GM12878 (cell line): ENCODE measurements around the gene ZNF83. TPM values are rescaled to one million over a fixed set of nuclear protein-coding genes. Genes with fewer than 3 reads are reported as not detected.

ENCODE experiments used
- BACH1 ChIP-seq: fragments of 450-650 bp; IDR thresholded peaks from 2 replicates; pipeline ENCODE4 v1.6.1; 2017; ENCODE audit warnings: mild to moderate bottlenecking, borderline replicate concordance
- BRCA1 ChIP-seq: IDR thresholded peaks from 2 replicates; pipeline ENCODE4 v1.6.1; 2011; ENCODE audit warnings: low read depth, low read length, improper control_type of control experiment
- CBX3 ChIP-seq: fragments of 200-600 bp; sonication (generic); IDR thresholded peaks from 2 replicates; pipeline ENCODE4 v1.6.1; 2016; ENCODE audit warnings: low read depth, borderline replicate concordance
- CREB1 ChIP-seq: IDR thresholded peaks from 2 replicates; pipeline ENCODE4 v1.6.1; 2012; ENCODE audit warnings: low read depth, mild to moderate bottlenecking, inconsistent platforms
- EGR1 ChIP-seq, 2 experiments: IDR thresholded peaks; 1 replicate in 1 of 2; 2 replicates in 1 of 2; pipeline ENCODE4 v1.6.1; 2011 to 2012; ENCODE audit warnings: low read depth in 2 of 2, low read length in 2 of 2, borderline replicate concordance in 1 of 2, mild to moderate bottlenecking in 1 of 2, moderate library complexity in 1 of 2
- ESRRA ChIP-seq: IDR thresholded peaks from 2 replicates; pipeline ENCODE4 v1.6.1; 2012; ENCODE audit warnings: mild to moderate bottlenecking, low read length, improper control_type of control experiment
- IRF4 ChIP-seq: IDR thresholded peaks from 2 replicates; pipeline ENCODE4 v1.6.1; 2011; ENCODE audit warnings: low read depth, low read length
- KDM1A ChIP-seq: fragments of 200-600 bp; sonication (generic); IDR thresholded peaks from 2 replicates; pipeline ENCODE4 v1.6.1; 2016; ENCODE audit warnings: borderline replicate concordance
- KLF5 ChIP-seq: fragments of 450-650 bp; IDR thresholded peaks from 2 replicates; pipeline ENCODE4 v1.6.1; 2014; ENCODE audit warnings: mild to moderate bottlenecking; ENCODE audit not compliant: partially characterized antibody
- MTA2 ChIP-seq: fragments of 450-650 bp; IDR thresholded peaks from 2 replicates; pipeline ENCODE4 v1.6.1; 2016; ENCODE audit warnings: low read depth, mild to moderate bottlenecking, moderate library complexity
- MYC ChIP-seq: IDR thresholded peaks from 2 replicates; pipeline ENCODE4 v1.6.1; 2011; ENCODE audit warnings: mild to moderate bottlenecking, low read length, moderate library complexity, inconsistent platforms; ENCODE audit not compliant: insufficient read depth, insufficient replicate concordance, insufficient read length, severe bottlenecking
- NBN ChIP-seq: fragments of 450-650 bp; IDR thresholded peaks from 2 replicates; pipeline ENCODE4 v1.6.1; 2016
- NR2C2 ChIP-seq: IDR thresholded peaks from 2 replicates; pipeline ENCODE4 v1.6.1; 2011; ENCODE audit warnings: borderline replicate concordance, low read depth; ENCODE audit not compliant: control insufficient read depth, insufficient read length
- NRF1 ChIP-seq: conservative IDR thresholded peaks from 2 replicates; pipeline ENCODE4 v1.6.1; 2011; ENCODE audit warnings: mild to moderate bottlenecking, low read depth, low read length, improper control_type of control experiment
- RELB ChIP-seq: fragments of 450-650 bp; IDR thresholded peaks from 2 replicates; pipeline ENCODE4 v1.6.1; 2017; ENCODE audit warnings: low read depth, mild to moderate bottlenecking, moderate library complexity
- SP1 ChIP-seq: IDR thresholded peaks from one replicate; pipeline ENCODE4 v1.6.1; 2011; ENCODE audit warnings: low read depth, low read length
- SUZ12 ChIP-seq: fragments of 200-600 bp; sonication (generic); IDR thresholded peaks from one replicate; pipeline ENCODE4 v1.6.1; 2018; ENCODE audit warnings: antibody characterized with exemption, mild to moderate bottlenecking; ENCODE audit not compliant: unreplicated experiment
- TAF1 ChIP-seq: IDR thresholded peaks from 2 replicates; pipeline ENCODE4 v1.6.1; 2011; ENCODE audit warnings: mild to moderate bottlenecking, low read depth, low read length, borderline replicate concordance
- YBX1 ChIP-seq: fragments of 450-650 bp; IDR thresholded peaks from 2 replicates; pipeline ENCODE4 v1.6.1; 2016; ENCODE audit warnings: antibody characterized with exemption
- ZBED1 ChIP-seq: IDR thresholded peaks from 2 replicates; pipeline ENCODE4 v1.6.1; 2016; ENCODE audit warnings: borderline replicate concordance
- ZSCAN29 ChIP-seq: fragments of 450-650 bp; IDR thresholded peaks from 2 replicates; pipeline ENCODE4 v1.6.1; 2017; ENCODE audit warnings: mild to moderate bottlenecking, moderate library complexity
- polyA plus RNA-seq, 11 experiments: library from polyadenylated mRNA; depleted of rRNA in 4 of 11; unstranded in 6 of 11; stranded (reverse) in 5 of 11; fragments of >200 nt; fragmentation: Nextera tagmentation in 4 of 11; fragmentation: Illumina TruSeq in 1 of 11; extraction: Ambion mirVana in 4 of 11; extraction: Trizol in 1 of 11; gene quantifications; 1 replicate in 1 of 11; 2 replicates in 10 of 11; pipeline versions ENCODE4 v1.2.1 to v1.2.3, GENCODE V29; 2011 to 2016; ENCODE audit warnings: inconsistent platforms in 2 of 11, missing spikeins in 2 of 11, low read depth in 1 of 11
- total RNA-seq, 4 experiments: library from RNA; depleted of rRNA in 3 of 4; stranded (reverse); fragments of >200 nt in 3 of 4; fragmentation: Illumina TruSeq in 1 of 4; extraction: Trizol in 1 of 4; gene quantifications; 2 replicates each; pipeline versions ENCODE4 v1.2.1 to v1.2.3, GENCODE V29; 2013 to 2021
- TF ChIP-seq, protein P1 (sequence below): fragments of 450-650 bp; IDR thresholded peaks from 2 replicates; pipeline ENCODE4 v1.6.1; 2016; ENCODE audit warnings: mild to moderate bottlenecking
- TF ChIP-seq, protein P2 (sequence below): fragments of 450-650 bp; IDR thresholded peaks from 2 replicates; pipeline ENCODE4 v1.6.1; 2016; ENCODE audit warnings: mild to moderate bottlenecking
- TF ChIP-seq, protein P3 (sequence below): fragments of 450-650 bp; formaldehyde crosslinking; IDR thresholded peaks from 2 replicates; pipeline ENCODE4 v1.4.0; 2022; ENCODE audit warnings: mild to moderate bottlenecking, moderate library complexity

Gene ZNF83
- total and polyA plus RNA-seq, 10 of the 15 experiments (the other 5 are each of a cell fraction or from before 2014, with no cell fraction given), result 9.9 to 90.1 (median 18.7) TPM

DNA sequence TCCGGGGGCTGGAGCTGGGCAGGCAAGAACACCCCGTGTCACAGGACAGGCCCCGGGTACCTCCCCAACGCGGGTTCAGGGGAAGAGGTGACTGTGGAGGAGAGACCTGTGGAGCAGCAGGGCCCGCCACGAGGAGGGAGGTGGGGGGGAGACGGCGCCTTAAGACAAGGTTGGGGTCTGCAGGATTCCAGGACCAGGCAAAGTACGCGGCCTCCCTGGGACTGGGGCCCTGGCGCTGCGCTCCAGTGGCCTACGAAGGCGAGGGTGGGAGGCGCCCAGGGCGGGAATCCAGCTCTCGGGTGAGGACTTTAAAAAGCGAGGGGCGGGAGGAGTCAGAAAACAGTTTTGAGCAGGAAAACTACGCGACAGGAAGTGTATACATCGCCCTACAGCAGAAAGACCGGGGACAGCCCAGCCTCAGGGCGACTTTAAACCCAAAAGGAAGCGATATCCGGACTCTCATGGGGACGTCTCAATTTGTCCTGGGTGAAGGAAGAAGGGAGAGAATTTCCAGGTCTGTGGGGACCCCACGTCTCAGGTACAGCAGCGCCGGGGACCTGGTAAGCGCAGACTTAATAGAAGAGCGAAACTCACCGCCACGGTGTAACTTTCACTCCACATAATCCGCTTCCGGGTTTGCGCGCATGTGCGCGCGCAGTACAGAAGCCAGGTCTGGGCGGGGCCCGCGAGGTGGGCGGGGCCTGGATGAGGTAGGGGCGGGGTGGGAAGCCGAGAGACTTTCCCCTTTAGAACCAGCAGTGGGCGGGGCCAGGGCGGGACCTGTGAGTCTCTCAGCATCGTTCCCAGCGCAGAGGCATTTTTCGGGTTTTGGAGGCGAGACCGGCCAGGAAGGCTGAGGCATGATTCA, at the start of gene ZNF83 (continued):
- TF ChIP-seq RELB, result no peak
- no peak for TF ChIP-seq MYC
- no peak for TF ChIP-seq MTA2
- TF ChIP-seq KDM1A, result no peak
- no peak for TF ChIP-seq BACH1
- TF ChIP-seq CBX3, result no peak
- TF ChIP-seq ZBED1, result no peak
- TF ChIP-seq, protein P1, sequence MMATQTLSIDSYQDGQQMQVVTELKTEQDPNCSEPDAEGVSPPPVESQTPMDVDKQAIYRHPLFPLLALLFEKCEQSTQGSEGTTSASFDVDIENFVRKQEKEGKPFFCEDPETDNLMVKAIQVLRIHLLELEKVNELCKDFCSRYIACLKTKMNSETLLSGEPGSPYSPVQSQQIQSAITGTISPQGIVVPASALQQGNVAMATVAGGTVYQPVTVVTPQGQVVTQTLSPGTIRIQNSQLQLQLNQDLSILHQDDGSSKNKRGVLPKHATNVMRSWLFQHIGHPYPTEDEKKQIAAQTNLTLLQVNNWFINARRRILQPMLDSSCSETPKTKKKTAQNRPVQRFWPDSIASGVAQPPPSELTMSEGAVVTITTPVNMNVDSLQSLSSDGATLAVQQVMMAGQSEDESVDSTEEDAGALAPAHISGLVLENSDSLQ, result no peak
- no peak for TF ChIP-seq ESRRA
- TF ChIP-seq, protein P2, sequence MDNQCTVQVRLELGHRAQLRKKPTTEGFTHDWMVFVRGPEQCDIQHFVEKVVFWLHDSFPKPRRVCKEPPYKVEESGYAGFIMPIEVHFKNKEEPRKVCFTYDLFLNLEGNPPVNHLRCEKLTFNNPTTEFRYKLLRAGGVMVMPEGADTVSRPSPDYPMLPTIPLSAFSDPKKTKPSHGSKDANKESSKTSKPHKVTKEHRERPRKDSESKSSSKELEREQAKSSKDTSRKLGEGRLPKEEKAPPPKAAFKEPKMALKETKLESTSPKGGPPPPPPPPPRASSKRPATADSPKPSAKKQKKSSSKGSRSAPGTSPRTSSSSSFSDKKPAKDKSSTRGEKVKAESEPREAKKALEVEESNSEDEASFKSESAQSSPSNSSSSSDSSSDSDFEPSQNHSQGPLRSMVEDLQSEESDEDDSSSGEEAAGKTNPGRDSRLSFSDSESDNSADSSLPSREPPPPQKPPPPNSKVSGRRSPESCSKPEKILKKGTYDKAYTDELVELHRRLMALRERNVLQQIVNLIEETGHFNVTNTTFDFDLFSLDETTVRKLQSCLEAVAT, result peak; percentile 26; the same call in 1 of the 2 replicates
- peak; percentile 86 for TF ChIP-seq TAF1
- peak; percentile 40; the same call in 1 of the 2 replicates for TF ChIP-seq CREB1
- peak; percentile 58 for TF ChIP-seq KLF5
- no peak for TF ChIP-seq IRF4
- peak; percentile 62 for TF ChIP-seq NRF1
- TF ChIP-seq ZSCAN29, result peak; percentile 64; the same call in 1 of the 2 replicates
- no peak for TF ChIP-seq EGR1 (IDR thresholded peaks at IDR 0.05; ENCODE audit: borderline replicate concordance in 1 of 2, low read depth in 2 of 2, low read length in 2 of 2)
- TF ChIP-seq NBN, result peak; percentile 69; the same call in 1 of the 2 replicates
- TF ChIP-seq, protein P3, sequence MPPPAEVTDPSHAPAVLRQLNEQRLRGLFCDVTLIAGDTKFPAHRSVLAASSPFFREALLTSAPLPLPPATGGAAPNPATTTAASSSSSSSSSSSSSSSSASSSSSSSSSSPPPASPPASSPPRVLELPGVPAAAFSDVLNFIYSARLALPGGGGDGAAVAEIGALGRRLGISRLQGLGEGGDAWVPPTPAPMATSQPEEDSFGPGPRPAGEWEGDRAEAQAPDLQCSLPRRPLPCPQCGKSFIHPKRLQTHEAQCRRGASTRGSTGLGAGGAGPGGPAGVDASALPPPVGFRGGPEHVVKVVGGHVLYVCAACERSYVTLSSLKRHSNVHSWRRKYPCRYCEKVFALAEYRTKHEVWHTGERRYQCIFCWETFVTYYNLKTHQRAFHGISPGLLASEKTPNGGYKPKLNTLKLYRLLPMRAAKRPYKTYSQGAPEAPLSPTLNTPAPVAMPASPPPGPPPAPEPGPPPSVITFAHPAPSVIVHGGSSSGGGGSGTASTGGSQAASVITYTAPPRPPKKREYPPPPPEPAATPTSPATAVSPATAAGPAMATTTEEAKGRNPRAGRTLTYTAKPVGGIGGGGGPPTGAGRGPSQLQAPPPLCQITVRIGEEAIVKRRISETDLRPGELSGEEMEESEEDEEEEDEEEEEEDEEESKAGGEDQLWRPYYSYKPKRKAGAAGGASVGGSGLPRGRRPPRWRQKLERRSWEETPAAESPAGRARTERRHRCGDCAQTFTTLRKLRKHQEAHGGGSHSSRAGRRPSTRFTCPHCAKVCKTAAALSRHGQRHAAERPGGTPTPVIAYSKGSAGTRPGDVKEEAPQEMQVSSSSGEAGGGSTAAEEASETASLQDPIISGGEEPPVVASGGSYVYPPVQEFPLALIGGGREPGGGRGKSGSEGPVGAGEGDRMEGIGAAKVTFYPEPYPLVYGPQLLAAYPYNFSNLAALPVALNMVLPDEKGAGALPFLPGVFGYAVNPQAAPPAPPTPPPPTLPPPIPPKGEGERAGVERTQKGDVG, result no peak
- no peak for TF ChIP-seq SP1
- TF ChIP-seq YBX1, result no peak
- no peak for TF ChIP-seq BRCA1
- TF ChIP-seq NR2C2, result no peak
- no peak for TF ChIP-seq SUZ12
